GM23248 (cell line): Measurements from ENCODE around the gene DOCK9. TPM values are rescaled to one million over a fixed set of nuclear protein-coding genes. Genes with fewer than 3 reads are reported as not detected.

ENCODE experiments used
- DNase-seq: peaks from one replicate; pipeline ENCODE4 v3.0.0-alpha.2; 2015
- H2AFZ ChIP-seq: fragments of 200-600 bp; sonication (generic); 2 replicates; pipeline ENCODE4 v1.6.1; 2016; ENCODE audit warnings: antibody characterized with exemption
- H3F3A ChIP-seq: fragments of 200-600 bp; sonication (generic); 2 replicates; pipeline ENCODE4 v1.6.1; 2016; ENCODE audit warnings: mild to moderate bottlenecking, antibody characterized with exemption, mixed run types; ENCODE audit not compliant: insufficient read depth
- H3K27ac ChIP-seq: fragments of 200-600 bp; sonication (generic); 2 replicates; pipeline ENCODE4 v1.5.1; 2016; ENCODE audit warnings: mild to moderate bottlenecking
- H3K27me3 ChIP-seq: fragments of 200-600 bp; sonication (generic); replicated peaks from 2 replicates; pipeline ENCODE4 v1.6.1; 2016; ENCODE audit warnings: mild to moderate bottlenecking; ENCODE audit not compliant: insufficient read depth
- H3K36me3 ChIP-seq: fragments of 200-600 bp; sonication (generic); 2 replicates; pipeline ENCODE4 v1.6.1; 2016; ENCODE audit warnings: low read depth, mild to moderate bottlenecking
- H3K4me1 ChIP-seq: fragments of 200-600 bp; sonication (generic); 2 replicates; pipeline ENCODE4 v1.6.1; 2016; ENCODE audit warnings: mild to moderate bottlenecking; ENCODE audit not compliant: insufficient read depth
- H3K4me2 ChIP-seq: fragments of 200-600 bp; sonication (generic); one replicate; pipeline ENCODE4 v1.6.1; 2016; ENCODE audit warnings: mild to moderate bottlenecking; ENCODE audit not compliant: unreplicated experiment
- H3K4me3 ChIP-seq: fragments of 200-600 bp; sonication (generic); 2 replicates; pipeline ENCODE4 v1.5.1; 2016; ENCODE audit warnings: mild to moderate bottlenecking
- H3K79me2 ChIP-seq: fragments of 200-600 bp; sonication (generic); 2 replicates; pipeline ENCODE4 v1.6.1; 2016; ENCODE audit warnings: mild to moderate bottlenecking; ENCODE audit not compliant: insufficient read depth
- H3K9ac ChIP-seq: fragments of 200-600 bp; sonication (generic); 2 replicates; pipeline ENCODE4 v1.6.1; 2016; ENCODE audit warnings: mild to moderate bottlenecking
- H3K9me2 ChIP-seq: fragments of 200-600 bp; sonication (generic); 2 replicates; pipeline ENCODE4 v1.6.1; 2016; ENCODE audit warnings: mixed run types, mild to moderate bottlenecking, moderate library complexity; ENCODE audit not compliant: insufficient read depth
- H3K9me3 ChIP-seq: fragments of 200-600 bp; sonication (generic); one replicate; pipeline ENCODE4 v1.6.1; 2017; ENCODE audit warnings: low read depth
- H4K20me1 ChIP-seq: fragments of 200-600 bp; sonication (generic); 2 replicates; pipeline ENCODE4 v1.6.0; 2016; ENCODE audit not compliant: insufficient read depth
- EZH2 ChIP-seq: fragments of 200-600 bp; sonication (generic); IDR thresholded peaks from 2 replicates; pipeline ENCODE4 v1.6.1; 2018; ENCODE audit warnings: antibody characterized with exemption, mild to moderate bottlenecking; ENCODE audit not compliant: insufficient read depth, poor library complexity, severe bottlenecking
- EZH2phosphoT487 ChIP-seq: fragments of 200-600 bp; sonication (generic); IDR thresholded peaks from 2 replicates; pipeline ENCODE4 v1.6.1; 2018; ENCODE audit warnings: antibody characterized with exemption, moderate library complexity, mild to moderate bottlenecking, low read depth; ENCODE audit not compliant: insufficient read depth
- WGBS, 2 experiments: methylation state at CpG; one replicate each; pipeline ENCODE4 v1.1.6; 2015 to 2017; ENCODE audit warnings: low lambda C conversion rate in 2 of 2, low coverage in 1 of 2; ENCODE audit errors: missing lambda C conversion rate in 2 of 2; 5-methylcytosine and 5-hydroxymethylcytosine counted together
- in situ Hi-C: fragments of 300-500 bp; cut with MboI; formaldehyde crosslinking; loops from 2 replicates; pipeline ENCODE4 v1.15.0; 2020
- polyA plus RNA-seq: library from polyadenylated mRNA; unstranded; fragments of >200 nt; fragmentation: Nextera tagmentation; extraction: Ambion mirVana; gene quantifications from 2 replicates; pipeline ENCODE4 v1.2.1, GENCODE V29; 2016
- total RNA-seq: library from RNA; depleted of rRNA; stranded (reverse); fragments of >200 nt; shearing (Covaris generic); gene quantifications from 2 replicates; pipeline ENCODE4 v1.2.3, GENCODE V29; 2014

Gene DOCK9
- total and polyA plus RNA-seq, 2 experiments from 2014 or later = 3.2 to 21.2 TPM

DNA sequence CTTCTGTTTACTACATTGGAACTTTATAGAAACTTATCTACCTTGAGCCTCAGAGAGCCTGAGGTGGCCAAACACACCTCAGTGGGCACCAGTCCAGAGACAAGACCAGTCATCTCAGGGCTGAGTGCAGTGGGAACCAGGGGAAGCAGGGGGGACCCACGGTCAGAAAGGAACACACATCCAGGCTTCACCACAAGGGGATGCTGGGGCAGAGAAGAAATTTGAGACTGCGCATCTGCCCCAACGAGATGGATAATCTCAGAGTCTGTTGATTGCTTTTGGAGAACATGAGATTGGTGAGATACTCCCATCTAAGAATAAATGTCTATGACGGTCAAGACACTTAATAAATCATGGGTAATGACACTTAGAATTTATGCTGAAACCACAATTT is 98.7 kb downstream of the DOCK9 start:
- Histone ChIP-seq H3F3A (no peaks in the 10 kb centered on the region), H3K9me2 (no peaks in the 10 kb centered on the region), H3K79me2 (no peaks in the 10 kb centered on the region), H3K9me3 (no peaks in the 10 kb centered on the region), H3K4me1 (no peaks in the 10 kb centered on the region), H2AFZ (no peak overlapping the region), H3K27ac (no peak overlapping the region), H3K4me2 (no peak overlapping the region), H3K36me3 (no peaks in the 10 kb centered on the region), H3K27me3 (no peaks in the 10 kb centered on the region), H4K20me1 (no peaks in the 10 kb centered on the region), H3K4me3 (no peak overlapping the region), H3K9ac (no peak overlapping the region)
- 70 to 76% methylated on average over 4 of the region's 4 CpGs for WGBS, 2 experiments
- TF ChIP-seq EZH2 (no peak), EZH2phosphoT487 (no peak)
- DNase-seq = no peak
- in situ Hi-C loops = no loop called here

DNA sequence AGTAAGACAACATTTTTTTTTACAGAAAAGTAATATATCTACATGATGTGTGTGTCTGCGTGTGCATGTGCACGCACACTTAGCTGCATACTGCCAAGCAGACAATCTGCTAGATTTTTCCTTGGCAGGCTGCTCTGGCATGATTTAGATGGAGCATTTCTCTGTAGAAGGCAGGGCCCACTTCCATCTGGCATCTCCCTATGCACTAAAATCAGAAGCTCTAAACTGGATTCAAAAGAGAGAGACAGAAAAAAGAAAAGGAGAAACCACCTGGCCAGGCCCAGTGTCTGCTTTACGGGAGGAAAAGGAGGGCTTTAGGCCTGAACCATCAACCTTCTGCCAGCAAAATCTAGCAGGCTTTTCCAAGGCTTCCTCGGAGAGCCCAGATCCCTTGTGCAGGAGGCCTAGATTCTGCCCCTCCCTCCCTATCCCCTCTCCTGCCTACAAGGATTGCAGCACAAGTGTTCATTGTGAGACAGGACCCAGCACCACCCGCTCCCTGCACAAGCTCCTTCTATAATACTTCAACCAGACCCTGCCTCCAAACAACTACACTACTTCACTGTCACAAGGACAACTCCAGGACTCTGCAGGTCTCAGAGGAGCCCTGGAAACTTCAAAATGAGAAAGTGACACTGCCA is 99.3 kb downstream of the DOCK9 start:
- H3K4me2 ChIP-seq = no peak overlapping the region
- no peaks in the 10 kb centered on the region for H3K36me3 ChIP-seq
- no peak overlapping the region for H2AFZ ChIP-seq
- no peaks in the 10 kb centered on the region for H3K27me3 ChIP-seq
- H3K4me1 ChIP-seq = no peaks in the 10 kb centered on the region
- WGBS, 2 experiments = 60 to 70% methylated on average over 5 of the region's 5 CpGs
- H3K79me2 ChIP-seq = no peaks in the 10 kb centered on the region
- no peaks in the 10 kb centered on the region for H3K9me2 ChIP-seq
- H4K20me1 ChIP-seq = no peaks in the 10 kb centered on the region
- H3K27ac ChIP-seq = no peak overlapping the region
- in situ Hi-C loops = no loop called here
- TF ChIP-seq EZH2phosphoT487 = no peak
- no peaks in the 10 kb centered on the region for H3F3A ChIP-seq
- H3K4me3 ChIP-seq = no peak overlapping the region
- no peak overlapping the region for H3K9ac ChIP-seq
- no peak for DNase-seq
- H3K9me3 ChIP-seq = no peaks in the 10 kb centered on the region

DNA sequence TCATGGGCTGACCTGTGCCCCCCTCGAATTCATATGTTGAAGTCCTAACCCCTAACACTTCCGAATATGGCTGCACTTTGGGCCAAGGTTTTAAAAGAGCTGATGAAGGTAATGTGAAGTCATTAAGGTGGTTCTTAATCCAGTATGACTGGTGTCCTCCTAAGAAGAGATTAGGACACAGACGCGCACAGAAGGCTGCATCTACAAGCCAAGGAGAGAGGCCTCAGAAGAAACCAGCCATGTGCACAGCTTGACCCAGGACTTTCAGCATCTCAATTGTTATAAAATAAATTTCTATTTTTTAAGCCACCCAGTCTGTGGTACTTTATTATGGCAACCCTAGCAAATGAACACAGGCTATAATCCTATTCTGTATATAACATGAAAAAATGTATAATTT is 99.9 kb downstream of the DOCK9 start:
- Histone ChIP-seq H3K9me2 (no peaks in the 10 kb centered on the region), H3K27ac (no peak overlapping the region), H3K27me3 (no peaks in the 10 kb centered on the region), H3K79me2 (no peaks in the 10 kb centered on the region), H3K4me3 (no peak overlapping the region), H4K20me1 (no peaks in the 10 kb centered on the region), H3K9me3 (no peaks in the 10 kb centered on the region), H2AFZ (no peak overlapping the region), H3F3A (no peaks in the 10 kb centered on the region), H3K36me3 (no peaks in the 10 kb centered on the region; the same call in 1 of the 2 replicates), H3K4me1 (no peaks in the 10 kb centered on the region), H3K9ac (no peak overlapping the region), H3K4me2 (no peak overlapping the region)
- WGBS, 2 experiments = 95 to 96% methylated on average over 4 of the region's 4 CpGs
- in situ Hi-C loops = no loop called here
- TF ChIP-seq EZH2 (no peak), EZH2phosphoT487 (no peak)
- no peak for DNase-seq

DNA sequence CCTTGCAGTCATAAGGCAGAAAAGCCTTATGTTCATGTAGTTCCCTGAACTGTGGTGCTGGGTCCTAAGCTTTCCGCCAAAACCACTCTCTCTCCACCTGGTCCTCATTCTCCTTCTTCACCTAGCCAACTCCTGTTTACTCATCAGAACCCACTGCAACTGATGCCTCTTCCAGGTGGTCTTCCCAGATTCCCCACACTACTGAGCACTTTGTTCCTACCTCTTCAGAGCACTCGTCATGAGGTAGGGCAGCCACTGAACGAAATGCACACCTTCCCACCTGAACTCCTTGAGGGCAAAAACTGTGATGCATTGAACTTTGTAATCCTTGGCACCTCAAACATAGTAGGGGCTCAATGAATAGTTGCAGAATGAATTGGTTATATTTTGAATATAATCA is 100.4 kb downstream of the DOCK9 start:
- H3K9me3 ChIP-seq = no peaks in the 10 kb centered on the region
- no peaks in the 10 kb centered on the region for H3F3A ChIP-seq
- no peak overlapping the region for H3K9ac ChIP-seq
- TF ChIP-seq EZH2 = no peak
- no peak for TF ChIP-seq EZH2phosphoT487
- no peaks in the 10 kb centered on the region for H4K20me1 ChIP-seq
- DNase-seq = no peak
- H3K36me3 ChIP-seq = no peaks in the 10 kb centered on the region; the same call in 1 of the 2 replicates
- no peak overlapping the region for H2AFZ ChIP-seq
- no peak overlapping the region for H3K27ac ChIP-seq
- no peaks in the 10 kb centered on the region for H3K27me3 ChIP-seq
- H3K9me2 ChIP-seq = no peaks in the 10 kb centered on the region
- no peaks in the 10 kb centered on the region for H3K4me1 ChIP-seq
- H3K4me2 ChIP-seq = no peak overlapping the region
- no peak overlapping the region for H3K4me3 ChIP-seq
- in situ Hi-C loops = no loop called here
- 93 to 95% methylated on average over 3 of the region's 3 CpGs for WGBS, 2 experiments
- no peaks in the 10 kb centered on the region for H3K79me2 ChIP-seq

DNA sequence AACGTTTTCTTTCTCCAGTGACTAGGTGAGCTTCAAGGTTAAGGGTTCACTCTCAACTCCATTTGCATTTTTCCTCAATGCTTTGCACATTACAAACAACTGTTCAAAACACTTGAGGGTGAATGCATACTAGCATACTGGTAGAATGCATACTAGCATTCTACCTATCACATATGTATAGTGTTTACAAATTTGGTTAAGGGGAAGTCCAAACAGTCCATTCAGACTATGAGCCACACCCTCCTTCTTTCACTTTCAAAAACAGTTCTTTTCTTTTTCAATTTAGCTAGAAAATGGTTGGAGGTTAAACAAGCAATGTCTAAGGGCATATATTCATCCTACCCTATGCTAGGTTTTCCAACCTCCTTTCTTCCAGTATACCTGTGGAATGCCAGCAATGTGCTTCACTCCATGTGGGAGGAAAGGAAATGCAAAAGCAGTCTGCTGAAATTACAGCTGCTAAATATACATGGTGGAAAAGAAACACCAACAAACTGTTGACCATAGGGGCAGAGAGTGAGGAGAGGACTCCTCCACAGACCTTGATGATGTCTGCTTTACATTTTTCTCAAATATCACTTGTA is 102.6 kb downstream of the DOCK9 start:
- Histone ChIP-seq H3K9ac (no peak overlapping the region), H3F3A (no peaks in the 10 kb centered on the region), H3K36me3 (no peaks in the 10 kb centered on the region; the same call in 1 of the 2 replicates), H3K4me1 (no peaks in the 10 kb centered on the region), H4K20me1 (no peaks in the 10 kb centered on the region), H3K27ac (no peak overlapping the region), H3K4me3 (no peak overlapping the region), H3K4me2 (no peak overlapping the region), H3K9me3 (no peaks in the 10 kb centered on the region), H2AFZ (no peak overlapping the region), H3K27me3 (no peaks in the 10 kb centered on the region), H3K9me2 (no peaks in the 10 kb centered on the region), H3K79me2 (no peaks in the 10 kb centered on the region)
- in situ Hi-C loops = no loop called here
- WGBS, 2 experiments = 48 to 52% methylated on average over 1 of the region's 1 CpG
- no peak for DNase-seq
- no peak for TF ChIP-seq EZH2phosphoT487
- no peak for TF ChIP-seq EZH2
